Umbilical cord (tissue), 2 donors: ENCODE results near the gene TOB1. TPM values are rescaled to one million over a fixed set of nuclear protein-coding genes. Genes with fewer than 3 reads are reported as not detected.
A peak's percentile ranks its signal among the peaks of the same experiment; 100 is the strongest.
"Not testable (repeated sequence)": the region's sequence is repeated elsewhere in the genome, so short reads cannot be mapped to it uniquely, and the experiment has no call there.

Source experiments
- DNase-seq: peaks from one replicate; pipeline ENCODE4 v3.0.0-alpha.2; 2015; ENCODE audit warnings: low spot score
- total RNA-seq: library from RNA; depleted of rRNA; stranded (reverse); fragments of >200 nt; gene quantifications from one replicate; pipeline ENCODE4 v1.2.3, GENCODE V29; 2014; ENCODE audit warnings: low replicate concordance; ENCODE audit not compliant: insufficient read depth

TOB1 gene
- total RNA-seq, 1 donor from 2014 or later: 17.3 TPM

- DNase-seq: no peak
Observed at GRCh38 chr17:50868602-50869001, 2.4 kb upstream of the TOB1 start.

DNA sequence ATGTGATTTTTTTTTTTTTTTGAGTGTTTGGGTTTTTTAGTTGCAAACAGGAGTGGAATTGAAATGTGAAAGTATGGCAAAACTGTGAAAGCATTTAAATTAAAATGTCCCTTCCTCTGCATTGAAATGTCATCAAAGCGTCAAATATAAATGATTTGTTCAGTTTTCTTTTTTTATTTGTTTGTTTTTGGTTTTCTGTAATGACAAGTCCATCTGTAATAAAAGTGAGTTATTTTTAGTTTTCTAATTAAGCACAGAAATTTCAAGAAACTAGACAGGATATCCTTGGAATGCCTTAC lies 1.9 kb upstream of the TOB1 start:
- no peak for DNase-seq

DNA sequence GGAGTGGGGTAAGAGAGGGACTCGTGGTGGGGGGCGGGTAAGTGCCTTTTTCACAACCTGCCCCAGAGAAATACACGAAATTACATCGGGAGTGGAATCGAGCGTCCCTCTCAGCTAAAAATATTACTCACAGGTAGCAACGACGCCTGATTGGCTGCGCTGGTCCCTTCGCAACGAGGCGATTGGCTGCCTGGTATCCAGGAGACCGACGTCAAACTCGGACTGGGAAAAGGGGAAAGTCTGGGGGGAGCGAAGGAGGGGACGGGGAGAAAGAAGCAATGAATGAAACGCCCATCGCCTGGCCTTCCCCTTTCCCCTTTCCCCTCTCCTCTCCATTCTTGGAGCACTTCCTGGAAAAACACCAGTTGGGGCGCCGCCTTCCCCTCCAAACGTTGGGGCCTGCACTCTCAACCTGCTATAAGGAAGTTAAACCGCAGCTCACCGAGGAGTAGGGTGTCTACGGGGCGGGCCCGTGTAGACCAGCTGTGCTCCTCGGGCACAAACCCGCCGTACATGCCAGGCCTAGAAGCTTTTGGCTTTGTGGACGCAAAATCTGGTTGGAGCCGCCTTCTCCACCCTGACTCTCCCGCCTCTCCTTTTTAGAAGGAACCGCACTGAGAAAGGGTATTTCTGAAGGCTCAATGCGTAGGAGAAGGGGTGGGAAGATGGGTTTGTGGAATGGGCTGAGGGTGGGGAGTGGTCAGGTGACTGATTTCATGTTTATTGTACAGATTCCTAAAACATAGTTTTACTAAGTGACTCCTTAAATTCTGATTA lies 1.4 kb upstream of the TOB1 start:
- peak; percentile 99 for DNase-seq

DNA sequence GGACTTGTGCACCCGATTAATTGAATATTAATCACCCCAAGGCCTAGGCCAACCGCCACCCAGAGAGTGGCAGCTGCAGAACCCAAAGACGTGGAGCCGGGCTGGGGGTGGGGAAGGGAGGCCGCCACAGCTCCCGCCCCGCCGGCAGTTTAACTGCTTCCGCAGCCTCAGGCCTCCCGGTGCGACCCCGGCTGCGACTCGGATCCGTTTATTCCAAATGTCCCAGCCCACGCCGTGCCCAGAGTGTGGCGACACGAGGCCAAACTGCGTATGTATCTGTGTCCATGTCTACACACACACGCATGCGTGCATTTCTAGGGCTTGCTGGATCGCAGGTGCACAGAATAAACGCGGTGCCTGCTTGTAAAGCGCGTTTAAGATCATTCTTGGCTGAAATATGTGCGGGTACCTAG lies 802 bp upstream of the TOB1 start:
- DNase-seq: no peak

DNA sequence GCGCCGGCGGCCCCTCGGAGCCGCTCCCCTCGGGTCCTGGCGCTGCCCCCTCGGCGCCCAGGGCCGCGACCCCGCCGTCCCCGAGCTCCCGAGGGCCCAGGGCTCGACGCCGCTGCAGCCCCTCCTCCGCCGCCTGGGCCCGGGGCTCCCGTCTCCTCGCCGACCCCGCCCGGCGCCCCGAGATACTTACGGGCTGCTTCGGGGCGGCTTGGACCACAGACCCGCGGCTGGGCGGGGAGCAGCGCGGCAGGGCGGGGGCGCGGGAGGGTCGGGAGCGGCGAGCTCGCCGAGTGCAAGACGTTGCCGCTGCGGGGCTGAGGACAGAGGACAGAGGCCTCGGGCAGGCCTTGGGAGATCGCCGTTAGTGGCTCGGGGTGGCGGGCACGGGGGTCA lies 290 bp downstream of the TOB1 start:
- DNase-seq: no peak

DNA sequence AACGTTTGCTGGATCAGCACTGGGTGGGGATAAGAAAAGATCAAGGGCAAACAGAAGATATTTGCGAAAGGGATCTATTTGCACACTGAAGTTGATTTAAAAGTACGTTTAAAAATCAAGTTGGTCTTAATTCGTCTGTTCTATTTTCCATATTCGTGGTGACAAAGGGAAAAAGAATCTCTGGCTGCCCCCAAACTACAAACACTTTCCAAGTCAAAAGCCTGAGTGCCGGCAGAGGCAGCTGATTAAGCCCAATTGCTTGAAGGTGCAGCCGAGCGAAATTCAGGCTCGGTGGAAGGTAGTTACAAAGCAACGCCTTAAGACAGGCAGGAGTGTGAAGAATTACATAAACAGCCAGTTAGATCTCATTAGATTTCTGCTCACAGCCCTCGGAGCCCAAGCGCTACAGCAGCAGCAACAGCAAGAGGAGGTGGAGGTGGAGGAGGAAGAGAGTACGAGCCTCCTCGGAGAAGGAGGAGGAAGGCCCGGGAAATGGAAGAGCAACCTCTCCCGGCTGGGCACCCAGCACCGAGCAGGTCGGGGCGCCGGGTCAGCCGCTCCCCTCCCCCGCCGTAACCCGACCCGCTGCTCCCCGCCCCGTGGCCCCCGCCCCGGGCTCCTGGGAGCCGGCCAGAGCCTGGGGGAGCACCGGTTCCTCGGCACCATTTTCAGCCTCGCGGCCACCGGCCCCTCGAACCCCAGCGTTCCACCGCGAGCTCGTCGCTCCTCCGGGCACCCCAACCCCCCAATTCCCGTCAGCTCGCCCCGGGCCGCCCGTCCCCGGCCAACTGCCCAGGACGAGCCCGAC lies 890 bp downstream of the TOB1 start:
- DNase-seq: peak; percentile 67

- no peak for DNase-seq
Observed at GRCh38 chr17:50864747-50865059, 1.5 kb downstream of the TOB1 start.

DNA sequence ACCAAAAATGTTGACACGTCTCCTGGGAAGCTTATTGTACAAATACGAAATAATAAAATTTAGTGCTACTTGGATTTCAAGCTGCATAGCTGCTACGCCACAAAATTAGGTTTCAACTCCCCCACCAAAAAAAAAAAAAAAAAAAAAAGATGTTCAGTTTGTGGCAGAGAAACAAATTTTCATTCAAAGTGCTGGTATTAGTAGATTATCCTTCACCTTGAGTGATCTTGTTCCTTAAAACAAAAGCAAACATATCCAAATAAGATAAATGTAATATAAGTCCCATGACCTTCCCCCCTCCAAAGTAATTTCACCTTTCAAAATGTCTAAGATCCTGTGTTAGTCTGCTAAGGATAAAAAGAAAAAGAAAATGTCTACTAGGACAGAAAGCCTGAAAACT lies 2.2 kb downstream of the TOB1 start:
- no peak for DNase-seq

GRCh38 chr17:50863221-50863843 lies 2.8 kb downstream of the TOB1 start:
- no peak for DNase-seq

GRCh38 chr17:50861822-50862528 lies 4.2 kb downstream of the TOB1 start:
- no peak for DNase-seq

DNA sequence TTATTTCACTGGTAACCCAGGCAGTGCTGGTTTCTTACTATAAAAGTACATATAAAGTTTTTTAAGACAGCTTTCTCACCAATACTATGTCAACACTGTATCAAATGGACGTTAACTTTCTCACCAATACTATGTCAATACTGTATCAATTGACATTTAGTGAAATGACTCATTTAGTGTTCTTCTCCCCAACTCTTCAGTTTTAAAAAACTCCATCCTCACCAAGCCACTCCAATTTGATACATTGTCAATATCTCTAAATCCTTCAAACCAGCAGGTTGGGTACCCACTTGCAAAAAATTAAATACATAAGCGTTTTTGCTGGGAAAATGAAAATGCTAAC lies 4.8 kb downstream of the TOB1 start:
- no peak for DNase-seq

- not testable (repeated sequence) for DNase-seq
Observed at GRCh38 chr17:50859727-50860126, 6.4 kb downstream of the TOB1 start.

DNA sequence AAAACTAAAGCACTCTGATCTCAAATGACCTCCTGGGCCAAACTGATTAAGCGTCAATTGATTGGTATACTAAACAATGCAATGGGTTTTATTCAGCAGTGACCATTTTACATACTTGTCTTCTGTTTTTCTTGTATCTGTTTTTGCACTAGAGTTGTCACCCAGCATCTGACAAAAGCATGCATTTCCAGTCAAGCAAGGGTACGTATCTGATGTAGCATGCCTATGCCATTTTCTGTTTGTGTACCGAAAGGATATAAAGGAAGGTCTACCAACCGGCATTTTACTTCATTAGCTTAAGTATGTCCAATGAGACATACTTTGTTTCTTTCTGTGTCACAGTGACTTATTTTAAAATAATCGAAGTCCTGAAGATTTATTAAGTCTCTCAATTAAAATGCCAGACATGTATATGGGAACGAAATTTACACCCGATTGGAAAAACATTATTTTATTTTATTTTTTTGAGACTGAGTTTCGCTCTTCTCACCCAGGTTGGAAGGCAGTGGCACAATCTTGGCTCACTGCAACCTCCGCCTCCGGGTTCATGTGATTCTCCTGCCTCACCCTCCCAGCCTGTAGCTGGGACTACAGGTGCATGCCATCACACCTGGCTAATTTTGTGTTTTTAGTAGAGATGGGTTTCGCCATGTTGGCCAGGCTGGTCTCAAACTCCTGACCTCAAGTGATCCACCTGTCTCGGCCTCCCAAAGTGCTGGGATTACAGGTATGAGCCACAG lies 7.5 kb downstream of the TOB1 start:
- no peak for DNase-seq

GRCh38 chr17:50856431-50856830 lies 9.7 kb downstream of the TOB1 start:
- no peak for DNase-seq

DNA sequence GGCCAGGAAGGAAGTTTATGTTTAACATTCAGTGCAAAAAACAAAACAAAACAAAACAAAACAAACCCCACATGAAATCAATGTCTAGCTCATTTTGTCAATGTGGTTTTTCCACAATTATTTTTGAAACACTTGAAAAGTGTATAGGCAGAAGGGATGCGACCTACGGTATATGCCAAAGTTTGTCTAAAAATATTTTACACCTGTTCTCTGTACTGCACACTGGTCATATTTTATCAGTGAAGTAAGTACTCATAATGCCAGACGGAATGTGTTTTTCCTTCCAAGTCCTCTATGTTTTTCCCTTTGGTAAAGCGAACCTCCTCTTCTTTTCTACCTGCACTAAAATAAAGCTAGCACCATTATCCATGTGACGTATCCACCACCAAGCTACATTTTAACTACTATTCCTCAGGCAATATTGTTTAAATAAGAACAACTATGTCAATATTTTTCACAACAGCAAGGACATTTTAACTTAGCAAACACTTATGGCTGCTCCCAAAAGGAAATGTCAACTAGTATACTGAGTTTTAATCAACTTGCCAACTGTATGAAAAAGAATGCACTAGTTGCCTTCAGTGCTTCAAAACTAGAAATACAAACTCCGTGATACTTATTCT lies 10.3 kb downstream of the TOB1 start:
- DNase-seq: no peak

DNA sequence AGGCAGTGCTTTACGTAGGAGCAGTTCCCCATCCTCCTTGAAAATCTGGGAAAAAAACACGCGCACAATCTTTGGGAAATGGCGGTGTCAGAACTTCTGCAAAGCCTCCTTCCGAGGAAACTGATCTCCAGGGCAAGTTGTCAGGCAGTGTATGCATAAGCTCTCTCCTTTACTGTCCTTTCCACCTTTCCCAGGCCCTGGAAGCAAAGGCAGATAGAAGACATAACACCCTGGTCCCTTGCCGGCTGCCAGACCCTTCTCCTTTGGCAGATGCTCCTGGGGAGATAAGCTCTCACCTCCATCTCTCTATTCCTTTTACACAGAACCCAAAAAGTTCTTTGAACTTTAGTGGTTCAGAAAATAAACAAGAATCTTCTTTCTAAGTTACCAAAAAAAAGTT lies 12.4 kb downstream of the TOB1 start:
- no peak for DNase-seq

- peak; percentile 47 for DNase-seq
Observed at GRCh38 chr17:50853015-50853615, 13.0 kb downstream of the TOB1 start.

DNA sequence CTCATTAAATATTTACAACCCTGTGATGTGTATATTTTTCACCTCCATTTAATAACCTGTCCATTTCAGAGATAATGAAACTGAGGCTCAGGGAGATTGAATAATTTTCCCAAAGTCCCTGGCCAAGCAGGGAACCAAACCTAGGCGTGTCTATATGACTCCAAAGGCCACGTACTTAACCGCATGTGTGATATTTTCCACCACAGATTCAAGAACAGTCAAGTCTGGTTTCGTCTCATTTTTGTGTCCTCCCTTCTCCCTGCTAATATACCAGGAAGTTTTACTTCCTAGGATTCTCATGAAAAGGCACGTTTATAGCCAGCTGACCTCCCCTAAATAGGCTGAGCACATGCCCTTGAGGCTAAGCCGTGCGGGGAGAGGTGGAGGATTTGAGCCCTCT lies 15.5 kb downstream of the TOB1 start:
- DNase-seq: no peak

DNA sequence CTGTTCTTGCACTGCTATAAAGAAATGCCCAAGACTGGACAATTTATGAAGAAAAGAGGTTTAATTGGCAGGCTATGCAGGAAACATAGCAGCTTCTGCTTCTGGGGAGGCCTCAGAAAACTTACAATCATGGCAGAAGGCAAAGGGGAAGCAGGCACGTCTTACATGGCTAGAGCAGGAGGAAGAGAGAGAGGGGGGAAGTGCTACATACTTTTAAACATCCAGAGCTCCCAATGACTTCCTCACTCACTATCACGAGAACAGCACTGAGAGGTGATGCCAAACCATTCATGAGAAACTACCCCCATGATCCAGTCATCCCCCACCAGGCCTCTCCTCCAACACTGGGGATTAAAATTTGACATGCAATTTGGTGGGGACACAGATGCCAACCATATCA lies 17.4 kb downstream of the TOB1 start:
- DNase-seq: no peak

GRCh38 chr17:50848039-50848438 lies 18.1 kb downstream of the TOB1 start:
- no peak for DNase-seq

DNA sequence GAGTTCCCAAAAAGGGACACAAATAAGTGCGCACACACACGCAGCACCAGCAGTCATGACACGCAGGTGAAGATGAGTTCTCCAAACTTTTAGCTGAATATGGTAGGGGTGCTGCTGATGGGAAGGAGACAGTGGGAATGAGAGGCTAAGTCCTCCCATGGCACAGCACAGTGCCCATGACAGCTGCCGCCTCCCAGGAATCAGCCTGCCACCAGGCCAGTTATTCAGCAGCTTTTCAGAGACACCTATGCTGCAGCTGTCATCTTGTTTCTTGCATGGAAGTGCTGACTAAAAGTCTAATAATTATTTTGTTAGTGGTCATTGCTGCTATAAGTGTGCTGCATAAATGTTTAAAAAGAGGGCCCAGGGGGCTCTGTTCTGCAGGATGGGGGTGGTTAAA lies 18.6 kb downstream of the TOB1 start:
- no peak for DNase-seq
